NT2/D1 (cell line): Measurements from ENCODE around the gene BTC.
"Not testable (repeated sequence)": the region's sequence is repeated elsewhere in the genome, so short reads cannot be mapped to it uniquely, and the experiment has no call there.

ENCODE experiments used
- DNase-seq: peaks from one replicate; pipeline ENCODE4 v3.0.0-alpha.2; 2011; ENCODE audit warnings: low read depth, low spot score
- H3K27me3 ChIP-seq: 2 replicates; pipeline ENCODE4 v1.6.0; 2011; ENCODE audit warnings: mild to moderate bottlenecking; ENCODE audit not compliant: insufficient read length, insufficient read depth
- H3K36me3 ChIP-seq: 2 replicates; pipeline ENCODE4 v1.6.1; 2011; ENCODE audit warnings: mild to moderate bottlenecking, low read length, mixed read lengths; ENCODE audit not compliant: insufficient read depth, insufficient read length
- H3K4me1 ChIP-seq: 2 replicates; pipeline ENCODE4 v1.5.1; 2011; ENCODE audit not compliant: insufficient read depth, insufficient read length
- H3K4me3 ChIP-seq: 2 replicates; pipeline ENCODE4 v1.5.1; 2011; ENCODE audit warnings: low read depth; ENCODE audit not compliant: insufficient read length
- H3K9ac ChIP-seq: 2 replicates; pipeline ENCODE4 v1.6.0; 2011; ENCODE audit warnings: low read depth; ENCODE audit not compliant: insufficient read length
- H3K9me3 ChIP-seq: 2 replicates; pipeline ENCODE4 v1.5.1; 2011; ENCODE audit warnings: mild to moderate bottlenecking, low read length; ENCODE audit not compliant: insufficient read depth
- SUZ12 ChIP-seq: IDR thresholded peaks from 2 replicates; pipeline ENCODE4 v1.6.1; 2011; ENCODE audit not compliant: insufficient read length, insufficient read depth; ENCODE audit errors: extremely low read depth
- YY1 ChIP-seq: IDR thresholded peaks from 2 replicates; pipeline ENCODE4 v1.6.1; 2011; ENCODE audit not compliant: insufficient read length, insufficient read depth
- ZNF274 ChIP-seq: IDR thresholded peaks from 2 replicates; pipeline ENCODE4 v1.6.1; 2011; ENCODE audit warnings: mild to moderate bottlenecking, low read depth, low read length

The BTC gene

DNA sequence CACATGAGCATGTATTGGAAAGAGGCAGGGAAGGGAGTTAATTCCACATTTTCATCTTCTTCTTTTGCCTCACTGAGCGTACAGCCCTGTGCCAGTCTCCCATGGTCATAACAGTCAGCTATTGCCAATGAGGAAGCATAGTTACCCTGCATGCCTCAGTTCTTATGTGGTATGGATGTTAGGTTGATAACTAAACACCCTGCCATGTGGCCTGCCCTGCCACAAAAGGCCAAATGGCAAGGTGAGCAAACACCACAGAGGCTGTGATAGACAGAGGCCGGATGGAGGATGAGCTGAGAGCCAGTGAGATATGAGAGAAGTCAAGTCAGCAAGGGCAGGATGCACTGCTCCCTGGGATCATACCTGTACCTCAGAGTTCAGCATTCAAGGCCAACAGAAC is 59.3 kb downstream of the BTC start:
- H3K4me1 ChIP-seq: no peaks in the 10 kb centered on the region
- no peak for DNase-seq
- no peaks in the 10 kb centered on the region for H3K36me3 ChIP-seq
- no peak overlapping the region for H3K4me3 ChIP-seq
- no peaks in the 10 kb centered on the region for H3K9me3 ChIP-seq
- TF ChIP-seq SUZ12: no peak
- TF ChIP-seq ZNF274: no peak
- no peak for TF ChIP-seq YY1
- no peaks in the 10 kb centered on the region for H3K27me3 ChIP-seq
- no peak overlapping the region for H3K9ac ChIP-seq

DNA sequence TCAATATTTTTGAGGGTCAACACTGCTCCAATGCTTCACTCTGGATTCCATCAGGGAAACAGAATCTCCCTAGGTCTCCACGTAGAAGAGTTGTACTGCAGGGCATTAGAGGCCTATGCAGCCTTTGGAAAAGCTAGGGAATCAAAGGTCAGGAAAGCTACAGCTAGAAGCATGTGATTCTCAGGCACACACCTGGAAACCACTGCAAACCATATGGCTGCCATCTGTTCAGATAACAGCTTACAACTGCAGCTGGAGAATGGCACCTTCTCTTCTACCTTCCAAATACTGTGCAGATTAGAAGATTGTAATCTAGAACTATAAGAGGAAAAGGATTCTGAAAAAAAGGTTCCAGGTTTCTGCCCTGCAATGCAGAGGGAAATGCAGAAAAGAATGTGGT is 60.6 kb downstream of the BTC start:
- Histone ChIP-seq H3K9me3 (no peaks in the 10 kb centered on the region), H3K27me3 (no peaks in the 10 kb centered on the region), H3K4me1 (no peaks in the 10 kb centered on the region), H3K36me3 (no peaks in the 10 kb centered on the region), H3K4me3 (no peak overlapping the region), H3K9ac (no peak overlapping the region)
- DNase-seq: no peak
- TF ChIP-seq YY1 (no peak), SUZ12 (no peak), ZNF274 (no peak)

- Histone ChIP-seq H3K36me3 (no peaks in the 10 kb centered on the region), H3K9ac (no peak overlapping the region), H3K9me3 (no peaks in the 10 kb centered on the region), H3K4me1 (no peaks in the 10 kb centered on the region), H3K27me3 (no peaks in the 10 kb centered on the region), H3K4me3 (no peak overlapping the region)
- no peak for DNase-seq
- TF ChIP-seq SUZ12 (no peak), YY1 (no peak), ZNF274 (no peak)
Measured at GRCh38 chr4:74724979-74725378, 69.3 kb downstream of the BTC start.

- H3K27me3 ChIP-seq: no peaks in the 10 kb centered on the region
- H3K36me3 ChIP-seq: no peaks in the 10 kb centered on the region
- no peak for DNase-seq
- H3K9ac ChIP-seq: no peak overlapping the region
- H3K9me3 ChIP-seq: 0 out of 2 replicates have a peak, but pooled peaks cover 4% of the 10 kb centered on the region
- no peaks in the 10 kb centered on the region for H3K4me1 ChIP-seq
- TF ChIP-seq ZNF274: no peak
- no peak for TF ChIP-seq YY1
- TF ChIP-seq SUZ12: no peak
- no peak overlapping the region for H3K4me3 ChIP-seq
Measured at GRCh38 chr4:74716436-74716765, 77.9 kb downstream of the BTC start.

GRCh38 chr4:74715706-74716435 is 78.5 kb downstream of the BTC start:
- Histone ChIP-seq H3K9ac (no peak overlapping the region), H3K4me3 (no peak overlapping the region), H3K9me3 (0 out of 2 replicates have a peak, but pooled peaks cover 4% of the 10 kb centered on the region), H3K27me3 (no peaks in the 10 kb centered on the region), H3K4me1 (no peaks in the 10 kb centered on the region), H3K36me3 (no peaks in the 10 kb centered on the region)
- no peak for DNase-seq
- TF ChIP-seq SUZ12 (no peak), ZNF274 (no peak), YY1 (no peak)

GRCh38 chr4:74714611-74715130 is 79.7 kb downstream of the BTC start:
- H3K4me1 ChIP-seq: no peaks in the 10 kb centered on the region
- no peaks in the 10 kb centered on the region for H3K36me3 ChIP-seq
- no peaks in the 10 kb centered on the region for H3K27me3 ChIP-seq
- no peak overlapping the region for H3K4me3 ChIP-seq
- DNase-seq: no peak
- 0 out of 2 replicates have a peak, but pooled peaks cover 4% of the 10 kb centered on the region for H3K9me3 ChIP-seq
- no peak overlapping the region for H3K9ac ChIP-seq
- no peak for TF ChIP-seq YY1
- no peak for TF ChIP-seq ZNF274
- TF ChIP-seq SUZ12: no peak

DNA sequence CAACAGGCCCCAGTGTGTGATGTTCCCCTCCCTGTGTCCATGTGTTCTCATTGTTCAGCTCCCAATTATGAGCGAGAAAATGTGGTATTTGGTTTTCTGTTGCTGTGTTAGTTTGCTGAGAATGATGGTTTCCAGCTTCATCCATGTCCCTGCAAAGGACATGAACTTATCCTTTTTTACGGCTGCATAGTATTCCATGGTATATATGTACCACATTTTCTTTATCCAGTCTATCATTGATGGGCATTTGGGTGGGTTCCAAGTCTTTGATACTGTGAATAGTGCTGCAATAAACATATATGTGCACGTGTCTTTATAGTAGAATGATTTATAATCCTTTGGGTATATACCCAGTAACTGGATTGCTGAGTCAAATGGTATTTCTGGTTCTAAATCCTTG is 86.2 kb downstream of the BTC start:
- not testable (repeated sequence) for H3K9me3 ChIP-seq, H3K4me1 ChIP-seq, H3K4me3 ChIP-seq, H3K27me3 ChIP-seq, H3K36me3 ChIP-seq, DNase-seq, H3K9ac ChIP-seq
